Glutamatergic neuron (in vitro differentiated cells): ENCODE results near the gene ULK2. TPM values are rescaled to one million over a fixed set of nuclear protein-coding genes. Genes with fewer than 3 reads are reported as not detected.
"Not testable (repeated sequence)": the region's sequence is repeated elsewhere in the genome, so short reads cannot be mapped to it uniquely, and the experiment has no call there.

ENCODE experiments used
- DNase-seq: peaks from one replicate; pipeline ENCODE4 v3.0.0; 2022
- H3K27ac Mint-ChIP-seq: one replicate; pipeline ENCODE4 v1.8.0; 2020; ENCODE audit warnings: mild to moderate bottlenecking, mixed read lengths, inconsistent platforms; ENCODE audit not compliant: unreplicated experiment
- H3K27me3 Mint-ChIP-seq: one replicate; pipeline ENCODE4 v1.8.0; 2020; ENCODE audit warnings: mild to moderate bottlenecking, moderate library complexity, mixed read lengths, inconsistent platforms; ENCODE audit not compliant: unreplicated experiment
- H3K36me3 Mint-ChIP-seq: one replicate; pipeline ENCODE4 v1.8.0; 2020; ENCODE audit warnings: mild to moderate bottlenecking, mixed read lengths, inconsistent platforms; ENCODE audit not compliant: unreplicated experiment
- H3K4me1 Mint-ChIP-seq: one replicate; pipeline ENCODE4 v1.8.0; 2020; ENCODE audit warnings: mild to moderate bottlenecking, low read depth, mixed read lengths, inconsistent platforms; ENCODE audit not compliant: unreplicated experiment
- H3K4me3 Mint-ChIP-seq: one replicate; pipeline ENCODE4 v1.8.0; 2020; ENCODE audit warnings: mild to moderate bottlenecking, mixed read lengths, inconsistent platforms; ENCODE audit not compliant: unreplicated experiment
- H3K9me3 Mint-ChIP-seq: one replicate; pipeline ENCODE4 v1.8.0; 2020; ENCODE audit warnings: mild to moderate bottlenecking, moderate library complexity, mixed read lengths, inconsistent platforms; ENCODE audit not compliant: unreplicated experiment
- CTCF ChIP-seq: fragments of 200-600 bp; sonication (generic); IDR thresholded peaks from one replicate; pipeline ENCODE4 v1.5.0; 2021; ENCODE audit not compliant: partially characterized antibody, unreplicated experiment
- total RNA-seq: library from RNA; stranded (reverse); fragmentation: NEBNext Ultra II Directional; extraction: Animal tissue kit (Norgen Biotek cat#: 25700); gene quantifications from one replicate; pipeline ENCODE4 v1.2.1, GENCODE V29; 2021; ENCODE audit not compliant: unreplicated experiment

The ULK2 gene
- total RNA-seq, 1 donor from 2014 or later = 42.3 TPM

- TF ChIP-seq CTCF = no peak
- peak; percentile 77 for DNase-seq
- Mint-ChIP-seq H3K4me1 (peaks cover 1% of the 10 kb centered on the region), H3K9me3 (peaks cover 4% of the 10 kb centered on the region), H3K27me3 (peaks cover 7% of the 10 kb centered on the region), H3K27ac (peak overlapping the region; percentile 66), H3K36me3 (no peaks in the 10 kb centered on the region), H3K4me3 (peak overlapping the region; percentile 90)
Measured at GRCh38 chr17:19867079-19867328, 732 bp downstream of the ULK2 start.

GRCh38 chr17:19865021-19865420 is 2.7 kb downstream of the ULK2 start:
- Mint-ChIP-seq H3K27me3 (peaks cover 3% of the 10 kb centered on the region), H3K4me1 (peaks cover 1% of the 10 kb centered on the region), H3K9me3 (peaks cover 4% of the 10 kb centered on the region), H3K27ac (no peak overlapping the region), H3K36me3 (no peaks in the 10 kb centered on the region), H3K4me3 (no peak overlapping the region)
- DNase-seq = no peak
- no peak for TF ChIP-seq CTCF

GRCh38 chr17:19860647-19861177 is 7.0 kb downstream of the ULK2 start:
- not testable (repeated sequence) for H3K36me3 Mint-ChIP-seq, H3K4me1 Mint-ChIP-seq, DNase-seq, H3K4me3 Mint-ChIP-seq, H3K9me3 Mint-ChIP-seq, H3K27me3 Mint-ChIP-seq, H3K27ac Mint-ChIP-seq

- peaks cover 5% of the 10 kb centered on the region for H3K36me3 Mint-ChIP-seq
- H3K9me3 Mint-ChIP-seq = peaks cover 2% of the 10 kb centered on the region
- no peak overlapping the region for H3K27ac Mint-ChIP-seq
- DNase-seq = no peak
- H3K4me1 Mint-ChIP-seq = no peaks in the 10 kb centered on the region
- H3K27me3 Mint-ChIP-seq = no peaks in the 10 kb centered on the region
- TF ChIP-seq CTCF = no peak
- no peak overlapping the region for H3K4me3 Mint-ChIP-seq
Measured at GRCh38 chr17:19857640-19858039, 10.1 kb downstream of the ULK2 start.

- Mint-ChIP-seq H3K27me3 (no peaks in the 10 kb centered on the region), H3K9me3 (no peaks in the 10 kb centered on the region), H3K4me1 (no peaks in the 10 kb centered on the region), H3K4me3 (no peak overlapping the region), H3K27ac (no peak overlapping the region), H3K36me3 (peaks cover 21% of the 10 kb centered on the region)
- DNase-seq = no peak
- TF ChIP-seq CTCF = no peak
Measured at GRCh38 chr17:19833914-19834313, 33.8 kb downstream of the ULK2 start.

- peaks cover 21% of the 10 kb centered on the region for H3K36me3 Mint-ChIP-seq
- no peak for DNase-seq
- no peak overlapping the region for H3K4me3 Mint-ChIP-seq
- peaks cover 2% of the 10 kb centered on the region for H3K9me3 Mint-ChIP-seq
- H3K27ac Mint-ChIP-seq = no peak overlapping the region
- no peak for TF ChIP-seq CTCF
- H3K27me3 Mint-ChIP-seq = no peaks in the 10 kb centered on the region
- no peaks in the 10 kb centered on the region for H3K4me1 Mint-ChIP-seq
Measured at GRCh38 chr17:19830061-19830460, 37.7 kb downstream of the ULK2 start.
